Thoracic aorta endothelial cell (primary cell): ENCODE measurements around the gene ANKLE2. TPM values are rescaled to one million over a fixed set of nuclear protein-coding genes. Genes with fewer than 3 reads are reported as not detected.

Experiments used
- small RNA-seq: library from RNA; depleted of rRNA; stranded (forward); fragments of <200 nt; gene quantifications from one replicate; pipeline ENCODE3, GENCODE V24; 2012
- total RNA-seq: library from RNA; depleted of rRNA; stranded (reverse); fragments of >200 nt; gene quantifications from 2 replicates; pipeline ENCODE4 v1.2.3, GENCODE V29; 2012

The ANKLE2 gene
- 102 and 108 TPM in 2 replicates for total RNA-seq

GRCh38 chr12:132761032-132761920, at the start of gene ANKLE2:
TSS of gene ANKLE2 (minus strand) at chr12:132761832. CDS start at chr12:132761798, 34 bp downstream.

DNA sequence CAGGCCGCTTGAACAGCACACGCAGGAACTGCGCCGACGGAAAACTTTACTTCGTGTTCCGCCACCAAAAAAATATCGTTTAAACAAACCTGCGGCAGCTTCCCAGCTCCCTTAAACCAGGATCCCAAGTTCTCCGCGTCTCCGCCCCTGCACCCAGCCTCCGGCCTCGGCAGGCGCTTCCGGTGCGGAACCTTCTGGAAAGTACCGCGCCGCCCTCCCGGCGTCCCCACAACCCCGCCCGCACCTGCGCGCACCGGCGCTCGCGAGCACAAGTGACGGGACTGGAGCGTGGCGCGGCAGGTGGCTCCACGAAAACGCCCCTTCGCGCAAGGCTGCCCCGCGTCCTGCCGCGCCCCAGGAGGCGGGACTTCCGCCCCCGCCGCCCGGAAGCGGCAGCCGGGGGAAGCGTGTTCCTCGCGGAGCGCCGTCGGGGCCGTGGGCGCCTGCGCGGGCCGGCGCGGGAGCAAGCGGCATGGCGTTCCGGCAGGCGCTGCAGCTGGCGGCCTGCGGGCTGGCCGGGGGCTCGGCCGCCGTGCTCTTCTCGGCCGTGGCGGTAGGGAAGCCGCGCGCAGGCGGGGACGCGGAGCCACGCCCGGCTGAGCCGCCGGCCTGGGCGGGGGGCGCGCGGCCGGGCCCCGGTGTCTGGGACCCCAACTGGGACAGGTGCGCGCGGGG, 51.1 kb downstream of the ANKLE2 start, which contains the start of gene PGAM5:
PGAM5 (plus strand) TSS at position 438 of the 675 bp plus-strand sequence; CDS start at position 473, 35 bp downstream.

GRCh38 chr12:132687211-132688164, 74.1 kb downstream of the ANKLE2 start, which contains the start of the genes POLE and PXMP2:
TSS of gene POLE (minus strand) at chr12:132687342. CDS start at chr12:132687315, 27 bp downstream.
TSS of gene PXMP2 (plus strand) at chr12:132687587. CDS start at chr12:132687671, 84 bp downstream.

Small RNA genes lying within 50 kb of the gene (small RNA-seq; reads per million reads assigned to genes)
- not detected for gene RNA5SP379

Other genes with a start within 250 kb of the ANKLE2 start
- not detected in 2 replicates for gene LRCOL1, start 151.2 kb downstream of the ANKLE2 start, total RNA-seq
- gene P2RX2, start 143.1 kb downstream of the ANKLE2 start, total RNA-seq: not detected in 2 replicates
- 43.0 and 48.2 TPM in 2 replicates for gene POLE, start 74.5 kb downstream of the ANKLE2 start, total RNA-seq
- 16.5 and 19.2 TPM in 2 replicates for gene PXMP2, start 74.2 kb downstream of the ANKLE2 start, total RNA-seq
- 47.7 and 58.9 TPM in 2 replicates for gene PGAM5, start 51.0 kb downstream of the ANKLE2 start, total RNA-seq
- 101 and 102 TPM in 2 replicates for gene GOLGA3, start 67.0 kb upstream of the ANKLE2 start, total RNA-seq
- gene CHFR, start 125.8 kb upstream of the ANKLE2 start, total RNA-seq: 52.0 and 55.9 TPM in 2 replicates
- 13.4 and 17.0 TPM in 2 replicates for gene ZNF605, start 194.5 kb upstream of the ANKLE2 start, total RNA-seq
- gene ZNF26, start 224.5 kb upstream of the ANKLE2 start, total RNA-seq: 11.7 and 15.8 TPM in 2 replicates